GM19468 (cell line): ENCODE measurements around the gene OR2T11.
"Not testable (repeated sequence)": the region's sequence is repeated elsewhere in the genome, so short reads cannot be mapped to it uniquely, and the experiment has no call there.

ENCODE experiments used
- ATAC-seq: cut with Tn5 transposase; IDR thresholded peaks from one replicate; pipeline ENCODE4 v1.9.1; 2021; ENCODE audit warnings: mild to moderate bottlenecking, moderate library complexity, moderate number of reproducible peaks; ENCODE audit not compliant: unreplicated experiment; ENCODE audit errors: extremely low read depth

OR2T11 gene

DNA sequence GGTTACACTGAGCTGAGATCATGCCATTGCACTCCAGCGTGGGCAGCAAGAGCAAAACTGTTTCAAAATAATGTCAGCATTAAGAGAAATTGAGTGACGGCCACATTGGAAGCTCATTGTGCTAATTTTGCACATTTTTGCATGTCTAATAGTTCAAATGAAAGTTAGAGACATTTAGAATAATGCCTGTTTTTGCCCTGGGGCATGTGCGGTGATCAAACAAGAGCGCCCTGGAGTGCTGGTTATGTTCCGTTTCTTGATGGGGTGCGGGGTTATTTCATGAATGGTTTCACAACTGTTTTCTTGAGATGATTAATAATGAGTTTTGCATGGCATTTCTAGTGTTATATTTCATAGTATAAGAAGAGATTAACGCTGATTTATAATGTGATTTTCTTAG is 13.1 kb downstream of the OR2T11 start:
- no peak for ATAC-seq

DNA sequence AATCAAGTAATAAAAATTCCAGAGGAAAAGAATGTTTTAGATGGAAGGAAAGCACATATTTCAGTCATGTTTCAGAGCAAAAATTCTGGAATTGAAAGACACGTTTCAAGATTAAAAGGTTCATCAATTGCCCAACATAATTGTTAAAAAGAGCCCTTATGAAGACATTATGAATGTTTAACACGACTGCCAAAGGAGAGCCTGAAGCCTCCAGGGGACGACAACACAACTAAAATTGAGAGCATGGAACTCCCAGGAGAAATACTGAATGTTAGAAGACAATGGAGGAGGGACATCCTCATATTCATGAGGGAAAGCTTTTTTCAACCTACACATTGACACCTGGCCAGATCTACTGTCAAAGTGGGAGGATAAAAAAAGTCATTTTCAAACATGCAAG is 16.0 kb downstream of the OR2T11 start:
- ATAC-seq, result no peak

DNA sequence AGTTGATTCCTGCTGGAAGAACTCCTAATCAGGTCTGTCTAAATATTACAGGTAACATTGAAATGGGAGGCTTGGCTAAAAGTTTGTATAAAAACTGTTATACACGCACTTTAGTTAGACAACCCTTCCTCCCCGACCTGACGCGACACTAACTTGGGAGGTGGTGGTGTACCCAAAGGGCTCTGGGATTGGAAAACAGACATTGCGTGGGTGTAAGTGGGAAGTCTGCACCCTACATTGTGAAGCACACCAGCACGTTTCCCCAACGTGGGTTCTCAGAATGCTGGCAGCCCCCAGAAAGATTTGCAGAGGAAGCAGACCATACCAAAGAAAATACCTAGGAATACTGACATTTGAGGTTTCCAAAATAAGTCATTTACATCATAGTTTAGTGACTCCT is 16.8 kb downstream of the OR2T11 start:
- no peak for ATAC-seq

DNA sequence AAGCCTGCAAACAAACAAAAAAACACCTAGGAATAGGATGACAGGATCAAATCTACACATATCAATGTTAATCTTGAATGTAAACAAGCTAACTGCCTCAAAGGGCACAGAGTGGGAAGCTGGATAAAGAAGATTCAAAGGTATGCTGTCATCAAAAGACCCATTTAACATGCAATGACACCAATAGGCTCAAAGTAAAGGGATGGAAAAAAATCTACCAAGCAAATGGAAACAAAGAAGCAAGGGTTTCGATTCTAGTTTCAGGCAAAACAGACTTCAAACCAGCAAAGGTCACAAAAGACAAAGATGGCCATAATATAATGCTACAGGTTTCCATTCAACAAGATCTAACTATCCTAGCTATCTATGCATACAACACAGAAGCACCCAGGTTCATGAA is 21.1 kb downstream of the OR2T11 start:
- ATAC-seq, result no peak

DNA sequence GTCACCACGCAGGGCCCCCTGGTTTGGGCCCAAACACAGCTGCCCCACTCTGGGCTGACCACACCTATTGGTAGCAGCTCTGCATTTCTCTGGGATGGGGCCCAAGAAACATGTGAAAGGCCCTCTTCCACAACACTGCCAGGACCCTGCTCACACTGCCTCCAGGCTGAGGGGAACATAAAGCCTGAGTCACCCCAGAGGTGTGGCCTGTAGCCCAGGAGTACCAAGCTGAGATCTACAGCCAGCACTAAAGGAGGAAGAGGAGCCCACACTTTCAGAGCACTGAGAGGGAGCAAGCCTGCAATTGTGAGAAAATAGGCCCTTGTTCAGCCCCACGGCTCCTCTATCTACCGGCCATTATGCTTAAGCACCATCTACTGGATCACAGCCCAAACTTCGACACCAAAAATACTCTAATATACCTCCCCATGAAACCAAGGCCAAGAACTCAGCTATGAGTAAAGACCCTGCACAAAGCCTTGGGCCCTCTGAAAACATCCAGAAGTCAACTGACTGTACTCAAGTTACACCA is 22.9 kb downstream of the OR2T11 start:
- no peak for ATAC-seq

DNA sequence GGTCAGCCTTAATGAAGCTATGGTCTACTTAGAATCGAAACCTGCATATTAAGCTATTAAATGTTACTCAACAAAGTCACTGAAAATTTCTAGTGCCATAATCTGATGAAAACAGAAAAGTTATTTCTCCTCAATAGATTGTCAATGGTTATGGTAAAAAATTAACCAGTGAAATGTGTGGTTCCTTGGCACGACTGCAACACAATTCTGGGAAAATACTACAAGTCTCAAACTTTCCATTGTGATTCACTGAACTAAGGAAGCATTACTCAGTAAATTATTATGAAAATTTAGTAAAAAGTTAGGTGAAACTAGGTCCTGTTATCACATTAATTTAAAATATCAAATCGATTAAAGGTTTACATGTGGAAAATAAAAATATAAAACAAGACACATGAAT is 24.6 kb downstream of the OR2T11 start:
- ATAC-seq, result no peak

DNA sequence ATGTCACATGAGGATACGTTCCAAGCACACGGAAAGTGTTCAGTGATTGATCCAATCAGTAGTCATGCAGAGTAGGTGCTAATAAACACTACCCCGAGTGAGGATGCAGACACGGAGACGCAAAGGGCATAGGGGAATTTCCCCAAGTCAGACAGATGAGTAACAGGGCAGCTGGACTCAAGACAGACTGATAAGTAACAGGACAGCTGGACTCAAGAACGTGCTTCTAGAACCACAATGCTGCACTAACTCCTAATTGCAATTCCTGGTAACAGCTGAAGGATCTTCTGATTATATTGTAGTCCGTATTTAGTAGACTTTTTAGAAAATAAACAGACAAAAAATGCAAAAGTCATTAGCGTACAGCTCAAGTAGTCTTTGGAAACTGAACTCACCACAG is 35.5 kb downstream of the OR2T11 start:
- no peak for ATAC-seq

DNA sequence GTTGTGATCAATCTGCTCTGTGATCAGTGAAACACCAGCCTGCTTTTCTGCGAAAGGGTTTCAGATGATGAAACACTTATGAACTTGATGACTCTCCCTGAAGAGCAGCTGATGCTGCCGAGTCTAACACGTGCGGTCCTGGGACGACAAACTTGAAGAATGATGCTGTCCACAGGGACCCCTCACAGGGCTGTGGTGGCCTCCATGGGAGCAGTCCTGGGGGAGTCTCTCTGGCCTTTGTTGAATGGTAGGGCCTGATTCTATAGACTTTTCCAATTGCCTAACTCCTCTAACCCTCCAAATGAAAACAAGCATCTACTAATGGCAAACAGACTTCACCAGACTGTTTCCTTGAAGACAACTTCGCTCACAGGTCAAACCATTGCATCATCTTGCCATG is 37.3 kb downstream of the OR2T11 start, which contains the start of gene OR2T10:
TSS of gene OR2T10 (minus strand) at position 112 of the 400 bp plus-strand sequence. CDS start 3,932 bp downstream, outside the sequence.
- ATAC-seq, result no peak

DNA sequence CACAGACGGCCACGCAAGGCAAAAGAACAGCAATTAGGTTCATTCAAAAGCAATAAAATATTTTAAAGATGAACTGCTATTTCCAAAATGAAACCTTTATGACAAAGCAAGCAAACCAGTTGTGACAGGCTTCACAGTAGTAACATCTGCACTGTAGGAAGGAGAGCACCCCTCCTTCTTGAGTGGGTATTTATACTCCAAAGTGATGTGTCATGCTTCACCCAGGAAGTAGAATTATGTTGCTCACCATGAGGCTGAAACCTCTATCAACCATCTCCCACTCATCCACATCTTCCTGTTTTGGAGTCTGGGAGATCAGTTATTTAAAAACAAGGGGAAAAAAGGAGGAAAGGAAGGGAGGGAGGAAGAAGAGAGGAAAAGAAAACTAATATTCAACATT is 38.3 kb downstream of the OR2T11 start:
- ATAC-seq, result no peak

DNA sequence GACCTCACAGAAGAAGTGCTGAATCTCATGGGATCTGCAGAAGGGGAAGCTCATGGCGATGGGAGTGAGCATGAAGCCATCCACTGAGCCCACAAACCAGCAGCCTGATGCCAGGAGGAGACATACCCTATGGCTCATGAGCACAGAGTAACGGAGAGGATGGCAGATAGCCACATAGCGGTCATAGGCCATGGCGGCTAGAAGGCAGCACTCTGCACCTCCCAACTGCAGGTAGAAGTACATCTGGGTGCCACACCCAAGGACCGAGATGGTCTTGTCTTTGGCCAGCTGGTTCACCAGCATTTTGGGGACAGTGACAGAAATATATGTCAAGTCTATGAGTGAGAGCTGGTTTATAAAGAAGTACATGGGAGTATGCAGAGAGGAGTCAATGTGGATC is 41.7 kb downstream of the OR2T11 start:
- ATAC-seq, result no peak

DNA sequence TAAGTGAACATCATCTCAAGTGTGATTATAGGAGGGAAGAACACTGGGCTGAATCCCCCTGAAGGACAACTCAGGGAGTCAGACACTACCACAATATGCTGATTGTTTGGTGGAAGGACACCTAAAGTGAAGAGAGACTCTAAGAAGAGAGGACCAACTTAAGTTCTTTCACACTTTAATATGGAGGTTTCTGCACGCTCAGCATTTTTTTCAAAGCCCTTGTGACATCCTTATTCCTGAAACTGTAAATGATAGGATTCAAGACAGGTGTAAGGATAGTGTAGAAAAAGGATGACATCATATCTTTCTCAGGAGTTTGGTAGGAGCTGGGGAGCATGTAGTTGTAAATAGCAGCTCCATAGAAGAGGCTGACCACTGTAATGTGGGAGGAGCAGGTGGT is 42.2 kb downstream of the OR2T11 start:
- no peak for ATAC-seq

DNA sequence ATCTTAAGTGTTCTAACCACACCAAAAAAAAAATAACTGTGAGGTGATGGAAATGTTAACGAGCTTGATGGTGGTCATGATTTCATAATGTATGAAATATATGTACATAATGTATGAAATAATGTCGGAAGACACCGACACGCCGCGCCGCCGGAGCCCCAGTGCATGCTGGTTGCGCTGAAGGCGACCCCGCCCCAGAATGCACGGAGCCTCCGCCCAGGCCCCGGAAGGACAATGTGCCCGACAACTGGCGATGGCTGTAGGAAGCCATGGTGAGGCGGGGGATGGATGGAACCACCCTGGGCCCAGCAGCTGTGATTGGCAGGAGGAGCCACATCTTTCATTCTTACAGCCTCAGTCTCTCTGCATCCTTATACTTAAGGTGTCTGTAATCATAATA is 44.8 kb downstream of the OR2T11 start:
- ATAC-seq, result no peak

DNA sequence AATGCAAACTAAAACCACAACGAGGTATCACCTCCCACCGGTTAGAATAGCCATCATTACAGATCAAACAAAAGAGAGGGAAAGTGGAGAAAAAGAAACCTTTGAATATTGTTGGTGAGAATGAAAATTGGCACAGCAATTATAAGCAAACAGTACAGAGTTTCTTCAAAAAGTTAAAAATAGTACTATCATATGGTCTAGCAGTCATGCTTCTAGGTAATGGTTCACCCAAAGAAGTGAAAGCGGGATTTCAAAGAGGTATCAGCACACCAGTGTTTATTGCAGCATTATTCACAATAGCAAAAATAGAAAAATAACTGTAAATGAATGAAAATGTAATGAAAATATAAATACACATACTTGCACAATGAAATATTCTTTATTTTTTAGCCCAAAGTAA is 45.6 kb downstream of the OR2T11 start:
- ATAC-seq, result peak; percentile 49

DNA sequence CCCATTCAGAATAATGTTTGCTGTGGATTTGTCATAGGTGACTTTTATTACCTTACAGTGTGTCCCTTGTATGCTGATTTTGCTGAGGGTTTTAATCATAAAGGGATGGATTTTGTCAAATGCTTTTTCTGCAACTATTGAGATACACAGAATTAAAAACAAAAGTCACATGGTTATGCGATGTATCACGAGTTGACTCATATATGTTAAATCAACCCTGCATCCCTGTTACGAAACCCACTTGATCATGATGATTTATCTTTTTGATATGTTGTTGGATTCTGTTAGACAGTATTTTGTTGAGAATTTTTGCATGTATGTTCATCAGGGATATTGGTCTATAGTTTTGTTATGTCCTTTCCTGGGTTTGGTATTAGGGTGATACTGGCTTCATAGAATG is 49.6 kb downstream of the OR2T11 start:
- ATAC-seq, result no peak

DNA sequence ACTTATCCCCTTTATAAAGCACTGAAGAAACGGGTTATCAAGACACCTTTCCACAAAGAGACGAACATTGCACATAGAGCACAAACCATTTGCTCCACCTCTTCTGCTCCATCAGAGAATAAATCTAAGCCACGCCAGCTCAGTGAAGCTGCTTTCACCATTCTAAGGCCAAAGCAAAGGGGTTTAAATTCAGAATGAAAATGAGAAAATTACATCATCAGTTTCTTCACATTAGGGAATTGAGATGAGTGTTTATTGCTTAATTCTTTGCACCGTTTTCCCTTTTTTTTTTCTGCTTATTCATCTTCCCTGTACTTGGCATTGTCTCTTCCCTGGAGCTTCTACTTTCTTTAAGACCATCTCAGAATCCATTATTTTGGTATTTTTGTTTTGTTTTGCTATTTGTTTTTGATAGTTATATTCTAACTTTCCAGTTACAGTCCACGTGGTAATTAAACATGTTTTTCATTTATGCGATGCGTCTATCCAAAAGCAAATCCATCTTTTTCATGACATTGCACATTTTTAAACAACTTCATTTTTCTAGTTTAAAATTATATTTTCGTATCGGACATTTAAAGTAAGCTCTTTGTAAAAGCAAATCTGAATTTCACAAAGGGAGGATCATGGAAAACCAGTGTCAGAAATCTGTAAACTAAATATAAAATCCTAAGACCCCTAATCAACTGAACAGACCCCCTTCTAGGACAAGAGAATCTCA is 58.5 kb downstream of the OR2T11 start:
- ATAC-seq, result no peak

DNA sequence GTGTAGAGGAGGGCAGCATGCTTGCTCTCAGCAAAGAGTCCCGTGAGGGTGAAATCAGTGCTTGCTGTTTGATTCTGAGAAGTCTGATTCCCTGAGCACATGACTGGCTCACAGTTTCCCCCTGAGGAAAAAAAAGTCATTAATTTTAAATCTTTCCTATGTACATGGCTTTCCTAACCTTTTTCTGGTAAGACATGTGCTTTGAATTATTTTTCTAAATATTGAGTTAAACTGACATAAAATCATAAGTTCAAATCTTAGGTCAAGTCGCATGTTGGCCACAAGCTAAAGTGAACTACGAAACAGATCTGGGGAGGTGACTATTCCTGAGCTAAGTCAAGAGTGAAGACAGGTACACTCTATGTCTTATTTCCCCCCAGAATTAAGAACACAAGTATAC is 60.2 kb downstream of the OR2T11 start, which contains the start of gene OR2T34:
TSS of gene OR2T34 (minus strand) at position 101 of the 400 bp plus-strand sequence. CDS start at position 101, 0 bp downstream.
- not testable (repeated sequence) for ATAC-seq

DNA sequence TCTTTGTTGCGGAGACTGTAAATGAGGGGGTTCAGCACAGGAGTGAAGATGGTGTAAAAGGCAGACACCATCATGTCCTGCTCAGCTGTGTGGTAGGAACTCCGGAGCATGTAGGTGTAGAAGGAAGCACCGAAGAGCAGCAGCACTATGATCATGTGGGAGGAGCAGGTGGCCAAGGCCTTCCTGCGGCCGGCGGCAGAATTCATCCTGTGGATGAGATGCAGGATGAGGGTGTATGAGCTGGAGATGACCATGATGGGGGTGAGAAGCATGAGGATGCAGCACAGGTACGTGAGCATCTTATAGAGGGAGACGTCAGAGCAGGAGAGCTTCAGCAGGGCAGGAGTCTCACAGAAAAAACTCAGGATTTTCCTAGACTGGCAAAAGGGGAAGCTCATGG is 61.0 kb downstream of the OR2T11 start:
- not testable (repeated sequence) for ATAC-seq
